Liver (tissue), 3 donors: ENCODE data around the gene NPAS2.

Experiments
- CTCF ChIP-seq: fragments of 150-350 bp; IDR thresholded peaks from 2 replicates; pipeline ENCODE4 v1.5.1; 2017; ENCODE audit warnings: improper control_type of control experiment, low read depth, low read length; ENCODE audit not compliant: missing input control
- GABPA ChIP-seq, 2 donors: IDR thresholded peaks in 1 of 2; conservative IDR thresholded peaks in 1 of 2; 2 replicates each; pipeline ENCODE4 v1.6.1; 2016; ENCODE audit warnings: antibody characterized with exemption in 2 of 2, mild to moderate bottlenecking in 1 of 2, moderate library complexity in 1 of 2
- HNF4G ChIP-seq: IDR thresholded peaks from 2 replicates; pipeline ENCODE4 v1.6.1; 2016; ENCODE audit warnings: antibody characterized with exemption
- JUND ChIP-seq, 2 donors: IDR thresholded peaks; 2 replicates each; pipeline ENCODE4 v1.6.1; 2016; ENCODE audit warnings: antibody characterized with exemption in 2 of 2
- REST ChIP-seq: IDR thresholded peaks from 2 replicates; pipeline ENCODE4 v1.6.1; 2016; ENCODE audit warnings: antibody characterized with exemption, mild to moderate bottlenecking
- YY1 ChIP-seq: IDR thresholded peaks from 2 replicates; pipeline ENCODE4 v1.6.1; 2016; ENCODE audit warnings: antibody characterized with exemption, mild to moderate bottlenecking
- TF ChIP-seq, protein P1 (sequence below): IDR thresholded peaks from 2 replicates; pipeline ENCODE4 v1.6.1; 2016; ENCODE audit warnings: antibody characterized with exemption
- TF ChIP-seq, protein P2 (sequence below): IDR thresholded peaks from 2 replicates; pipeline ENCODE4 v1.6.1; 2016; ENCODE audit warnings: antibody characterized with exemption
- donor health status: healthy.
- donor health status: healthy.

- TF ChIP-seq CTCF: no peak
- no peak for TF ChIP-seq REST
- TF ChIP-seq YY1: no peak
- TF ChIP-seq, protein P1, sequence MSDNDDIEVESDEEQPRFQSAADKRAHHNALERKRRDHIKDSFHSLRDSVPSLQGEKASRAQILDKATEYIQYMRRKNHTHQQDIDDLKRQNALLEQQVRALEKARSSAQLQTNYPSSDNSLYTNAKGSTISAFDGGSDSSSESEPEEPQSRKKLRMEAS: no peak
- no peak for TF ChIP-seq GABPA (IDR thresholded peaks at IDR 0.05 in 1 of 2, conservative IDR thresholded peaks at IDR 0.05 in 1 of 2)
- no peak for TF ChIP-seq HNF4G
- TF ChIP-seq, protein P2, sequence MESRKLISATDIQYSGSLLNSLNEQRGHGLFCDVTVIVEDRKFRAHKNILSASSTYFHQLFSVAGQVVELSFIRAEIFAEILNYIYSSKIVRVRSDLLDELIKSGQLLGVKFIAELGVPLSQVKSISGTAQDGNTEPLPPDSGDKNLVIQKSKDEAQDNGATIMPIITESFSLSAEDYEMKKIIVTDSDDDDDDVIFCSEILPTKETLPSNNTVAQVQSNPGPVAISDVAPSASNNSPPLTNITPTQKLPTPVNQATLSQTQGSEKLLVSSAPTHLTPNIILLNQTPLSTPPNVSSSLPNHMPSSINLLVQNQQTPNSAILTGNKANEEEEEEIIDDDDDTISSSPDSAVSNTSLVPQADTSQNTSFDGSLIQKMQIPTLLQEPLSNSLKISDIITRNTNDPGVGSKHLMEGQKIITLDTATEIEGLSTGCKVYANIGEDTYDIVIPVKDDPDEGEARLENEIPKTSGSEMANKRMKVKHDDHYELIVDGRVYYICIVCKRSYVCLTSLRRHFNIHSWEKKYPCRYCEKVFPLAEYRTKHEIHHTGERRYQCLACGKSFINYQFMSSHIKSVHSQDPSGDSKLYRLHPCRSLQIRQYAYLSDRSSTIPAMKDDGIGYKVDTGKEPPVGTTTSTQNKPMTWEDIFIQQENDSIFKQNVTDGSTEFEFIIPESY: no peak
- no peak for TF ChIP-seq JUND (IDR thresholded peaks at IDR 0.05)
Observed at GRCh38 chr2:100868083-100868482, 48.1 kb downstream of the NPAS2 start.
